SHP77 treated with DMSO at 0.1 percent for 48 hours (cell line): ENCODE measurements around the gene FZD1.

Source experiments
- DNase-seq: peaks from one replicate; lab custom pipeline; 2025; lab: John Stamatoyannopoulos, UW

Gene FZD1

DNA sequence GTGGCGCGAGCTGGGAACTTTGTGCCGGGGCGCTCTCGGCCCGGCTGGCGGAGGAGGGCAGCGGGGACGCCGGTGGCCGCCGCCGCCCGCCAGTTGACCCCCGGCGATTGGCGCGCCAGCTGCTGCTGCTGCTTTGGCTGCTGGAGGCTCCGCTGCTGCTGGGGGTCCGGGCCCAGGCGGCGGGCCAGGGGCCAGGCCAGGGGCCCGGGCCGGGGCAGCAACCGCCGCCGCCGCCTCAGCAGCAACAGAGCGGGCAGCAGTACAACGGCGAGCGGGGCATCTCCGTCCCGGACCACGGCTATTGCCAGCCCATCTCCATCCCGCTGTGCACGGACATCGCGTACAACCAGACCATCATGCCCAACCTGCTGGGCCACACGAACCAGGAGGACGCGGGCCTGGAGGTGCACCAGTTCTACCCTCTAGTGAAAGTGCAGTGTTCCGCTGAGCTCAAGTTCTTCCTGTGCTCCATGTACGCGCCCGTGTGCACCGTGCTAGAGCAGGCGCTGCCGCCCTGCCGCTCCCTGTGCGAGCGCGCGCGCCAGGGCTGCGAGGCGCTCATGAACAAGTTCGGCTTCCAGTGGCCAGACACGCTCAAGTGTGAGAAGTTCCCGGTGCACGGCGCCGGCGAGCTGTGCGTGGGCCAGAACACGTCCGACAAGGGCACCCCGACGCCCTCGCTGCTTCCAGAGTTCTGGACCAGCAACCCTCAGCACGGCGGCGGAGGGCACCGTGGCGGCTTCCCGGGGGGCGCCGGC, 870 bp downstream of the FZD1 start:
- DNase-seq, result no peak

DNA sequence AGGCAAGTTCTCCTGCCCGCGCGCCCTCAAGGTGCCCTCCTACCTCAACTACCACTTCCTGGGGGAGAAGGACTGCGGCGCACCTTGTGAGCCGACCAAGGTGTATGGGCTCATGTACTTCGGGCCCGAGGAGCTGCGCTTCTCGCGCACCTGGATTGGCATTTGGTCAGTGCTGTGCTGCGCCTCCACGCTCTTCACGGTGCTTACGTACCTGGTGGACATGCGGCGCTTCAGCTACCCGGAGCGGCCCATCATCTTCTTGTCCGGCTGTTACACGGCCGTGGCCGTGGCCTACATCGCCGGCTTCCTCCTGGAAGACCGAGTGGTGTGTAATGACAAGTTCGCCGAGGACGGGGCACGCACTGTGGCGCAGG, 1.4 kb downstream of the FZD1 start:
- no peak for DNase-seq

DNA sequence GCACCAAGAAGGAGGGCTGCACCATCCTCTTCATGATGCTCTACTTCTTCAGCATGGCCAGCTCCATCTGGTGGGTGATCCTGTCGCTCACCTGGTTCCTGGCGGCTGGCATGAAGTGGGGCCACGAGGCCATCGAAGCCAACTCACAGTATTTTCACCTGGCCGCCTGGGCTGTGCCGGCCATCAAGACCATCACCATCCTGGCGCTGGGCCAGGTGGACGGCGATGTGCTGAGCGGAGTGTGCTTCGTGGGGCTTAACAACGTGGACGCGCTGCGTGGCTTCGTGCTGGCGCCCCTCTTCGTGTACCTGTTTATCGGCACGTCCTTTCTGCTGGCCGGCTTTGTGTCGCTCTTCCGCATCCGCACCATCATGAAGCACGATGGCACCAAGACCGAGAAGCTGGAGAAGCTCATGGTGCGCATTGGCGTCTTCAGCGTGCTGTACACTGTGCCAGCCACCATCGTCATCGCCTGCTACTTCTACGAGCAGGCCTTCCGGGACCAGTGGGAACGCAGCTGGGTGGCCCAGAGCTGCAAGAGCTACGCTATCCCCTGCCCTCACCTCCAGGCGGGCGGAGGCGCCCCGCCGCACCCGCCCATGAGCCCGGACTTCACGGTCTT, 1.9 kb downstream of the FZD1 start:
- DNase-seq, result no peak

DNA sequence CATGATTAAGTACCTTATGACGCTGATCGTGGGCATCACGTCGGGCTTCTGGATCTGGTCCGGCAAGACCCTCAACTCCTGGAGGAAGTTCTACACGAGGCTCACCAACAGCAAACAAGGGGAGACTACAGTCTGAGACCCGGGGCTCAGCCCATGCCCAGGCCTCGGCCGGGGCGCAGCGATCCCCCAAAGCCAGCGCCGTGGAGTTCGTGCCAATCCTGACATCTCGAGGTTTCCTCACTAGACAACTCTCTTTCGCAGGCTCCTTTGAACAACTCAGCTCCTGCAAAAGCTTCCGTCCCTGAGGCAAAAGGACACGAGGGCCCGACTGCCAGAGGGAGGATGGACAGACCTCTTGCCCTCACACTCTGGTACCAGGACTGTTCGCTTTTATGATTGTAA, 2.5 kb downstream of the FZD1 start:
- no peak for DNase-seq

DNA sequence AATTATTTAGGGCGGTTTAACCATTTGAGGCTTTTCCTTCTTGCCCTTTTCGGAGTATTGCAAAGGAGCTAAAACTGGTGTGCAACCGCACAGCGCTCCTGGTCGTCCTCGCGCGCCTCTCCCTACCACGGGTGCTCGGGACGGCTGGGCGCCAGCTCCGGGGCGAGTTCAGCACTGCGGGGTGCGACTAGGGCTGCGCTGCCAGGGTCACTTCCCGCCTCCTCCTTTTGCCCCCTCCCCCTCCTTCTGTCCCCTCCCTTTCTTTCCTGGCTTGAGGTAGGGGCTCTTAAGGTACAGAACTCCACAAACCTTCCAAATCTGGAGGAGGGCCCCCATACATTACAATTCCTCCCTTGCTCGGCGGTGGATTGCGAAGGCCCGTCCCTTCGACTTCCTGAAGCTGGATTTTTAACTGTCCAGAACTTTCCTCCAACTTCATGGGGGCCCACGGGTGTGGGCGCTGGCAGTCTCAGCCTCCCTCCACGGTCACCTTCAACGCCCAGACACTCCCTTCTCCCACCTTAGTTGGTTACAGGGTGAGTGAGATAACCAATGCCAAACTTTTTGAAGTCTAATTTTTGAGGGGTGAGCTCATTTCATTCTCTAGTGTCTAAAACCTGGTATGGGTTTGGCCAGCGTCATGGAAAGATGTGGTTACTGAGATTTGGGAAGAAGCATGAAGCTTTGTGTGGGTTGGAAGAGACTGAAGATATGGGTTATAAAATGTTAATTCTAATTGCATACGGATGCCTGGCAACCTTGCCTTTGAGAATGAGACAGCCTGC, 3.1 kb downstream of the FZD1 start:
- DNase-seq, result no peak

DNA sequence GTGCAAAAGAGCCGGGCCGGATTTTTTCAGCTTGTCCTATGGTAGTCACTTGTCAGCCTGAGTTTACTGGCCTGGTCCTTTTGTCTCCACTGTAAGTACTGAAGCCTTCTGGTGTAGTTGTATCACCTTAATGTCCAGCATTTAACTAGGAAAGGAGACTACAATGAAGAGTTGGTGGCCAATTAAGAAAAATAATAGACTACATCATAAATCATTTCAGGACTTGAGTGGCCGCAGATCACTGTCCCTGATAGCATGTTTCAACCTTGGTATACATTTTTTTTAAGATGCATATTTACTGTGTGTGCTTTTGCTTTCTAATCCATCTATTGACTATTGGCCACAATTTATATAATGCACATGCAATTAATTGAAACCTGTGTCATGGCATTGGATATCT, 6.1 kb downstream of the FZD1 start:
- no peak for DNase-seq

DNA sequence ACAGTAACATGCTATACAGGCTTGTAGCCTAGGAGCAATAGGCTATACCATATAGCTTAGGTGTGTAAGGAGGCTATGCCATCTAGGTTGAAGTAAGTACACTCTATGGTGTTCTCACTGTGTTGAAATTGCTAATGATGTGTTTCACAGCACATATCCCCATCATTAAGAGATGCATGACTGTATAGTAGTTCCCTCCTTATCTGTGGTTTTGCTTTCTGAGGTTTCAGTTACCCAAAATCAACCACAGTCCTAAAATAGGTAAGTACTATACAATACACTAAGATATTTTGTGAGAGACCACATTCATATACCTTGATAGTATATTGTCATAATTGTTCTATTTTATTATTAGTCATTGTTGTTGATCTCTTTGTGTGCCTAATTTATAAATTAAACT, 12.7 kb downstream of the FZD1 start:
- DNase-seq, result no peak

DNA sequence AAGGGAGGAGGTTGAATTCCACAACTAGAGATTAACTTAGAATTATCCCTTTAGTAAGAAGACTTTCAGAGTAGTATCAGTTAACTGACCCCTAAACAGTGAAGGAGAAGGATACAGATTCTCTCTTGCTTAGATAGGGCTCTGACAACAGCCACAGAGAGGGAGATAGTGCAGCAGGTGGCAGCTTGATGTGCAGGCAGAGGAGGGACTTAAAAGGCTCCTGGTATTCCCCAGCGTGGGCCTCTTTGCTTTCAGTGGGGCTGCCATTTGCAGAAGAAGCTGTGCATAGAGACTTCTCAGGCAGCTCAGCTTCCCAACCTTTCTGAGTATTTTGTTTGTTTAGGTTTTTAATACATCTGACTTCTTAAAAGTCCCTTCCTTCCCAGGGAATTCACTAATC, 16.0 kb downstream of the FZD1 start:
- peak; percentile 38 for DNase-seq

DNA sequence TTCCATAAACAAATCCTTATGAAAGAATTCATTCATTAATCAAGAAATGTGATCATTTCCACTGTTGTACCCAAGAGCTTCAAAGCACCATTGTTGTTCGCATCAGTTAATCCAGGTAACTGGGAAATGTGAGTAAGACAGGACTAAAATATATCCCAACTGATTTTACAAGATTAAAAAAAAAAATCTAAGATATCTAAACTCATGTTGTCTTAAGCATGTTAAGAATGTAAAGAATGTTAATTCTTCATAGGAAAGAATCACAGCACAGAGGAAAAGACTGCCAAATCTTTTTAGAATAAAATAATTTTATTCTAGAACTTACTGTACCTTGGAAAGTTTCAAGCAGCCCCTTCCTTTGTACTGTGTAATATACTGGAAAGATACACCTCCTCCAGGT, 16.4 kb downstream of the FZD1 start:
- DNase-seq, result no peak

DNA sequence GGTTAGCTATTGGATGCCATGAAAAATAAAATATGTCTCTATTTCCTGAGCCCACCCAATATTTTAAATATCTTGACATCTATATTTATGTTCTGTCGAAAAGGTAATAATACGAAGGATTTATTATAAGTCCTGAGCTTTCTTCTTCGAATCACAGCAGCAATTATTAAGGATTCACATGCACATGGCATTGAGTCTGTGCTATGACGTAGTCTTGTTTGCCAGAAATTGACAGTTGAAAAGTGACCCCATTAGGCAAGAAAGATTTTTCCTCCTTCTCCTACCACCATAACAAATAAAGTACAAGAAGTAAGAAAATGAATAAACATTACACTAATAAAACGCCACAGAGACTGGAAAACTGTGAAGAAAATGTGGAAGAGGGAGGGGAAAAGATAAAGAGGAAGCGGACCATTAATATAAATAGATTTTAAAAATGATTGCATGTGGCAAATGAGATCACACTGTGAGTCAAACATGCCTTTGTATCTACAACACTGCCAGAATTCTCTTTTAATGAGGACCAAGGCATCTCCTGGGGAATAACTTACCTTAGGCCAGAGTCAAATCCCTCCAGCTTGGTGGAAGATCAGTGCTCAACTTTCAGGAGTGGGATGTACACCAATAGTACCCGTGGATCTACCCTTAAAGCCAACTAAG, 21.6 kb downstream of the FZD1 start:
- DNase-seq, result peak; percentile 49

DNA sequence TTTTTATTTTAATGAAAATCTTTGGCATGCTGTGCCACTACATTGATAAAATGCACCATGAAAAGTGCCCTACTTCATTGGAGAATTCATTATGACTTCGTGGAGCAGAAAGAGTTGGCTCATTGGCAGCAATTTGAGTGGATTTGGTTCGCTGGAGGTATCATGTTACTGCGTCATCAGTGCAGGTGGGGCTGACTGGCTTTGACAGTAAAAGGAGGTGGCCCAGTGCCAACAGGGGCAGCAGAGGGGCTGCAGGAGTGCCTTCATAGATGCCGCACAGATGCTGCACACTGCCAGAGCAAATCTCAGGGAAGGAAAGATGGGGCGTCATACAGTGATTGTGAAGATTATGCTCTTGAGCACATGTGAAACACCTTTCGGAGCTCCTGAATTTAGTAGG, 22.2 kb downstream of the FZD1 start:
- DNase-seq, result peak; percentile 85

DNA sequence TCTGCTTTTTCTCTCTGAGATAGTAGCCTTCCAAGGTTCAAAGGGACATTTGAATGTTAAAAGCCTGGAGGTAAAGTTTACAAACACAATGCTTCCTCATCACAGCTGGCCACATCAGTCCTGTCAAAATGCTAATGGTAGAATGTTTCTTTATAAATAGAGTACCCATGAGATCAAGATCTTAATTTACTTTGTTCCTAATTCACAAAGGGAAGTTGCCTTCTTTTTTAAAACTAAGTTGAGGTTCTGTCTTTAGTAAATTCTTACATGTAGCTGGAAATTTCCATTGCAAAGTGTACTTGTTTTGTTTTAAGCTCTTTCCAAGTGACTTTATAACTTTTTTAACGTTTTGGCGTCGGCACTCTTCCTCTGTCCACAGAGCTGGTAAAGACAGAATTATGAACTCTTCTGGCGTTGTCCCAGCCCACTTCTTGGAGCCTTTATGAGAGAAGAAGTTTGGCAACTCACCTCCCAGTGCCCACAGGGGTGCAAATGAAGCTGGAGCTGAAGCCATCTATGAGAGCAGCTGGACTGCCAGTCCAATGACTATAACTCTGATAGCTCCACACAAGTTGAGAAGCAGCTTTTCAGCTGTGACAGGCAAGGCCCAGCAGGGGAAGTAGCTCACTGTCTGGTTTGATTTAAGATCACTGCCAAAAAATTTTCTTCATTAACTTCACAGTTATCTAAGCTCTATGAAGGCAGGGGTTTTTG, 23.3 kb downstream of the FZD1 start:
- DNase-seq, result peak; percentile 15

DNA sequence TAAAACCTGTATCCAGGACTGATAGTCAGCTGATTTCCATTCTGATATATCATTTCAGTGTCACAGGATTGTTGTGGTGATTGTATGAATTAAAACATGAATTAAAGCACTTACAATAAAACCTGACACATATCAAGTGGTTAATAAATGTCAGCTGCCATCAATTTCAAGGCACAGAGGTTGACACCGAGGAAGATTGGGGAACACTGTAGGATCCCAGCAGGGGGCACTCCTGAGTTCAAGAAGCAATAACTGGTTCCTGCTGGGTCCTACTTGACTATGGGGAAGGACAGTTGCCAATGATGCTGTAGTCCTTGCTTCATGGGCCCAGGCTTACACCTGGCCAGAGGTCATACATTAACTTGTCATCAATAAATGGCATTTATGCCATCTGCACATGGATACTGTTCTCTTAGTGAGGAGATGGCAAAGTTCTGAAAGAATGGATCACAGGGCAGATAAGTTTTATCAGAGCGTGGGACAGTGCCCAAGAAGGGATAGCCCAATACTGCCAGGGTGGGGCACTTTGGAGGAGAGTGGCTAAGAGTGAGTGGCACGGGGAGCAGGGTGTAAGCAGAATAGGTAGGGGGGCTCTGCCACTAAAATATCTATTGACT, 24.1 kb downstream of the FZD1 start:
- DNase-seq, result peak; percentile 30

DNA sequence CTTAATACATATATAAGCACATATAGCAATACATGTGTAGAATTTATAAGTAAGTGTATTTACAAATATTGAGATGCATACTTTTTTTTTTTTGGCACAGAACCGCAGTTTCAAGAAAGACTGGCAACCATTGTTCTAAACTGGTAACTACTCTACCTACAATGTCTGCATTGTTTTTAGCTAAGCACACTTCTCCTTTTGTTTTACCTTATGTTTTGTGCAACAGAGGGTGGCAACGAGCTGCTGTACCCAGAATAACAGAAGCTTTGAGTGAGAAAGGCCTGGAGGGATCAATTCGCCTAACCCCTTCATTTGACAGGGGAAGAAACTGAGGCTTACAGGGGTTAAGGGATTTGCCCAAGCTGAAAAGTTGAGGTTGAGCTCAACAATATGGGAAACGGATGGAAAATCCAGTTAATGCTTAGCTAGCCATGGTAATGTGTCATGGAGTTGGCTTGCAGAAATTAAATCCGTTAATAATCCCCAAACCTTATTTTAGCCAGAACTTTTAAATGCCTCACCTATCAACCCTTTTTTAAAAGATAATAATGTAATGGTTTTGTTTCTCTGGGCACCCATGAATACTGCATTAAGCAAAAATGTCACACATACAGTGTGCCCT, 25.5 kb downstream of the FZD1 start:
- DNase-seq, result no peak

DNA sequence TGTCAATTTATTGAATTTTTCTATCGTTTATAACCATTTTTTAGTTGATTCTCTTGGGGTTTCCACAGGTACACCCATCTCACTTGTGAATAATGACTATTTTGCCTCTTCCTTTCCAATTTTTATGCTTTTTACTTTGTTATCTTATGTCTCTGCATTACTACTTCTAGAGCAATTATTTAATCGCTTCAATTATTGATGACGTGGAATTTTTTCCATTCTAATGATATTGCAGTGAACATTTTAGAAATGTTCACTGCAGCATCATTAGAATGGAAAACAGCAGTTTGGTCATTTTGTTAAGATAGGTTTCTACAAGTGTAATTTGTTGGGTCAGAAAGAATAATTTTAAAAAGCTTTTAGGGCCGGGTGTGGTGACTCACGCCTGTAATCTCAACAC, 27.1 kb downstream of the FZD1 start:
- DNase-seq, result no peak

DNA sequence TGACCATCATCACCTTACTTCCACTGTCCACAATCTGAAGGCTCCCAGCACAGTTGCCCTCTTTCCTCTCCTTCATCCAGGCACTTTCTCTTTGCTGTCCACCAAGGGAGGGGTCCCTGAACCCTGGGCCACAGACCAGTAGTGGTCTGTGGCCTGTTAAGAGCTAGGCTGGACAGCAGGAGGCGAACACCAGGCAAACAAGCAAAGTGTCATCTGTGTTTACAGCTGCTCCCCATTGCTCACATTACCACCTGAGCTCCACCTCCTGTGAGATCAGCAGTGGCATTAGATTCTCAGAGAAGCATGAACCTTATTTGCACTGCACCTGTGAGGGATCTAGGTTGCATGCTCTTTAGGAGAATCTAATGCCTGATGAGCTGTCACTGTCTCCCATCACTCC, 27.7 kb downstream of the FZD1 start:
- DNase-seq, result no peak

DNA sequence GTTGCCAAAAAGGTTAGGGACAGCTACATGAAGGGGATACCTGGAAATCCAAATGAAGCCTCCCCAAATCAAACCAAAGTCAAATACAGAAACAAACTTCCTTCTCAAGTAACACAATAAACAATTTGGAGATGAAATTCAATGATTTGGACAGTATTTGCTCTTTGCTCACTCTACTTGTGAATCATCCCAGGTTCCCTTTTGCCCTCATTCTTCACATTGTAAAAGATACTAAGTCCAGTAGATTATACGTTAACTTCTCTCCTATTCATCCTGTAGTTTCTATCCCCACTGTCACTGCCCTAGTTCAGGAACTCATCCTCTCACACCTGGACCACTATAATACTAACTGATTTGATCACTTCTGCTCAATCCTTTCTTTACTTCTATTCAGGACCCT, 28.3 kb downstream of the FZD1 start:
- DNase-seq, result no peak

DNA sequence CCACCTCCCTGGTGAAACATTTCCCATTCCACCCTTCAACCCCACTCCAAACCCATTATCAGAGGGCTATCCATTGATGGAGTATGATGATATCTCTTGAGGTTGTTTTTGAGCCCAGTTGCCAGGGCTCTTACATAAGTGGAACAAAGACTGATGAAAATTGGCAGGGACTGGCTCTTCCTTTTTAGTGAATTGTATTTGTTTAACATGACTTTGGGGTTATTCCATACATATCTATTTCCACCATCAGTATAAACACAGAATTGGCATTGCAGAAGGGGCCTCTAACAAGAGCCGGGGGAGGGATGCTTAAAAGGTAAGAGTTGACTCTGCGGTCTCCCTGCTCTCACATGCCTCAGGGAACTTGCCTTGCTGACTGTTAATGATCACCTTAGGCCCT, 28.9 kb downstream of the FZD1 start:
- no peak for DNase-seq

DNA sequence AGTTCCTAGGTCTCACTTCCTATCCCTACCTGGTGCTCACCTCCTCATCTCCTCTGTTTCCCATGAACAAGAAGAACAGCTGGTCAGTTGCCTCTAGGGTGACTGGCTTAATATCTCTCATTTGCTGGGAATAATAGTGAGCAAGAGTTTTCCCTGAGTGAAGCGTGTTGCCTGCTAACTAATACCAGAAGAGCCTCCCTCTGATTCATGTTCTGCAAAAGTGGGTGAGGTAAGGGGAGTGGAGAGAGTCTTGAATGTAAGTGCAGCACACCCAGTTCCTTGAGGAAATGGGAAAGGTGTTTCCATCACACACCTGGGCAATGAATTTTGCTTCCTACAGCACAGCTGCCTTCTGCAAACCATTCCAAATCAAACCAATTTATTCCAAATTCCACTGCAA, 29.6 kb downstream of the FZD1 start:
- no peak for DNase-seq

DNA sequence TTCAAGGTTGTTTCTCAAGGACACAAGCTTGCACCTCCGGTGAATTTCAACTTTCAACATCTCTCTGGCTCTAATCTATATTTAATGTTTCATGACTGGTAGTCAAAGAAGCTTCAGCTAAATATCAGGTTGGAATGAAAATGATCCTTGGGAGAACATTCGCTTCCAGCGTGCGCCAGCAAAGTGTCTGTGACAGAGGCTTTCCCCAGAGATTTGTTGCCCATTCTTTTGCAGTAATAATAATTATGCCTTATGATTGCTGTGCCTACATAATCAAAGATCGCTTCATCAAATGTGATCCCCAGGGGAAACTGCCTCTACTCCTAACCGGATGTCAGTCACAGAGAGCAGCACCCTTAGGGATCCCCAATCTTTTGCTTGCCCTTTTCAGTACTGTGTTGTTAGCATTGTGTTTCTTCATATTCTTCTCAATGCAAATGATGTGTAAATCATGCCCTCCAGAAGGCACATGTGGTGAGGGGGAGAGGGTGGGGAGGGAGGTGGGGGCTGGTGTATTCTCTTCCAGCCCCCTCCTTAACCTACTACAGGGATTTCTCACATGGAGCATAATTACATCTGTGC, 30.5 kb downstream of the FZD1 start:
- DNase-seq, result no peak

DNA sequence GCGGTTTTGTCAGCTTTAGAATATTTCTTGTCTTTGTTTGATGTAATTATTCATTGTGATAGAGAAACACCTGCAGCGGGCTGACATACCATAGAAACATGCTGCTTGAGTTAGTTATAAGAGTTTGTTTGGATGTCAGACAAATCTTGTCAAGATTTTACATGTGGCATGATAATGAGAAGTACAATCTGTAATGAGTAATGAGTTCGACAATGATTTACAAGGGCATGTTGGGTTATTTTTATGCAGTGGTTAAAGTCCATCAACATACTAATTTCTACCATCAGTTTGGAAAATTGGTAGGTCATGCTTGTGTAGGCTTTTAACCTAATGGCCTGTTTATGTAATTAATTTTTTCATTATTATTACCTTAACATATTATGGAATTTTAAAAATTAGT, 31.3 kb downstream of the FZD1 start:
- no peak for DNase-seq
